ENCODE measurements around the gene TP53TG5.

GRCh38 chr20:45405571-45406259, 27.6 kb upstream of the TP53TG5 start:
- TF ChIP-seq CTCF (IDR thresholded peaks at IDR 0.05 in 4 of 5, conservative IDR thresholded peaks at IDR 0.05 in 1 of 5) (no peak), POLR2A (IDR thresholded peaks at IDR 0.05) (no peak)

Data from gastrocnemius medialis (tissue), 4 donors.